ENCODE measurements around the gene RCN2. TPM values are rescaled to one million over a fixed set of nuclear protein-coding genes. Genes with fewer than 3 reads are reported as not detected.
A peak's percentile ranks its signal among the peaks of the same experiment; 100 is the strongest.

The RCN2 gene
- total and polyA plus RNA-seq, 2 experiments from 2014 or later, result 68.4 to 150 TPM

GRCh38 chr15:76994971-76995945 lies 63.7 kb downstream of the RCN2 start, which contains the start of gene PSTPIP1:
Gene PSTPIP1 (plus strand): TSS chr15:76995126. CDS start chr15:76995574, 448 bp downstream.
- no peak within 1 kb of the TSS for H3K4me3 ChIP-seq
- H3K27ac ChIP-seq, result no peak within 1 kb of the TSS
- no peaks in the 10 kb centered on the region for H3K4me1 ChIP-seq (ENCODE audit: low read depth)
- no peaks in the 10 kb centered on the region for H3K36me3 ChIP-seq
- no peaks in the 10 kb centered on the region for H3K9me3 ChIP-seq (ENCODE audit: low read depth)
- no peak for DNase-seq (ENCODE audit: low read depth in 1 of 2, low spot score in 1 of 2)
- TF ChIP-seq CTCF (IDR thresholded peaks at IDR 0.05; ENCODE audit: low read depth, low read length), result no peak
- no peaks in the 10 kb centered on the region for H3K27me3 ChIP-seq

- no peak for DNase-seq (ENCODE audit: low read depth in 1 of 2, low spot score in 1 of 2)
- H3K4me1 ChIP-seq (ENCODE audit: low read depth), result no peaks in the 10 kb centered on the region
- H3K27me3 ChIP-seq, result no peaks in the 10 kb centered on the region
- no peak for TF ChIP-seq CTCF (IDR thresholded peaks at IDR 0.05; ENCODE audit: low read depth, low read length)
- no peaks in the 10 kb centered on the region for H3K36me3 ChIP-seq
- H3K9me3 ChIP-seq (ENCODE audit: low read depth), result no peaks in the 10 kb centered on the region
- H3K4me3 ChIP-seq, result no peak overlapping the region
- H3K27ac ChIP-seq, result no peak overlapping the region
These were observed 64.6 kb downstream of the RCN2 start for GRCh38 chr15:76996076-76996525.

- H3K36me3 ChIP-seq, result no peaks in the 10 kb centered on the region
- no peaks in the 10 kb centered on the region for H3K4me1 ChIP-seq (ENCODE audit: low read depth)
- no peak overlapping the region for H3K27ac ChIP-seq
- TF ChIP-seq CTCF (IDR thresholded peaks at IDR 0.05; ENCODE audit: low read depth, low read length), result peak; percentile 8
- no peaks in the 10 kb centered on the region for H3K27me3 ChIP-seq
- H3K9me3 ChIP-seq (ENCODE audit: low read depth), result no peaks in the 10 kb centered on the region
- H3K4me3 ChIP-seq, result no peak overlapping the region
- DNase-seq (ENCODE audit: low read depth in 1 of 2, low spot score in 1 of 2), result peak in 1 of 2 donors; percentile 57
These were observed 65.2 kb downstream of the RCN2 start for GRCh38 chr15:76996526-76997401.

- Histone ChIP-seq H3K36me3 (no peaks in the 10 kb centered on the region), H3K4me1 (ENCODE audit: low read depth) (no peaks in the 10 kb centered on the region), H3K27ac (no peak overlapping the region), H3K4me3 (no peak overlapping the region), H3K9me3 (ENCODE audit: low read depth) (no peaks in the 10 kb centered on the region), H3K27me3 (no peaks in the 10 kb centered on the region)
- DNase-seq (ENCODE audit: low read depth in 1 of 2, low spot score in 1 of 2), result no peak
- TF ChIP-seq CTCF (IDR thresholded peaks at IDR 0.05; ENCODE audit: low read depth, low read length), result no peak
These were observed 67.2 kb downstream of the RCN2 start for GRCh38 chr15:76998663-76999285.

GRCh38 chr15:76999996-77000395 lies 68.4 kb downstream of the RCN2 start:
- Histone ChIP-seq H3K27ac (no peak overlapping the region), H3K36me3 (no peaks in the 10 kb centered on the region), H3K4me3 (no peak overlapping the region), H3K9me3 (ENCODE audit: low read depth) (no peaks in the 10 kb centered on the region), H3K27me3 (no peaks in the 10 kb centered on the region), H3K4me1 (ENCODE audit: low read depth) (no peaks in the 10 kb centered on the region)
- no peak for TF ChIP-seq CTCF (IDR thresholded peaks at IDR 0.05; ENCODE audit: low read depth, low read length)
- no peak for DNase-seq (ENCODE audit: low read depth in 1 of 2, low spot score in 1 of 2)
